ENCODE results near the gene CNTNAP2.

DNA sequence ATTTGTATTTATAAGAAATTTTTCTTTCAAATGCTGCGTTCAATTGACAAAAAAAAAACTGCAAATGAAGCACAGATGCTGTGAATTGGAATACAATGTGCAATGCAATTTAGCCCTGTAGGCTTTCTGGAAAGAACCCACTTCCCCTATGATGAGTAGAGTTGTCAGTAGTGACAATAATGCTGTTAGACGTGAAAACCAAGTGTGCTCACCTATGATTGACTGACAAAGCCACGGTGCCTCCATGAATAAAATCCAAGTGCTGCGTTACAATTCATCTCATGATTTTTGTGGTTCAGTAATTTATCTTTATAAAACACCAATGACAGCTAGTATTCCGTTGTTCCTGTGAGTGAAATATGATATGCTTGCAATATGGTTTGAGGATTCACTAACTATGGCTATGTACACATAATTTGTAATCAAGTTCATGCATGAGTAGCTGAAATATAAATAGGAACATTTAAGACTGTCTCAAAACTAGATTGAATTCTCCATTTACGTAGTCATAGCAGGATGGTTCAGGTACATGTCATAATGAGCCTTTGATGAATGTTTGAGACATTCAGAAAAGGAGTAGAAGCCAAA lies 1160.3 kb downstream of the CNTNAP2 start:
- TF ChIP-seq HES4 (CRISPR knock-in tag; IDR thresholded peaks at IDR 0.05; ENCODE audit: borderline replicate concordance): no peak
- no peak for TF ChIP-seq POLR2AphosphoS5 (IDR thresholded peaks at IDR 0.05; ENCODE audit: low read depth, low read length)
- TF ChIP-seq, protein P1, sequence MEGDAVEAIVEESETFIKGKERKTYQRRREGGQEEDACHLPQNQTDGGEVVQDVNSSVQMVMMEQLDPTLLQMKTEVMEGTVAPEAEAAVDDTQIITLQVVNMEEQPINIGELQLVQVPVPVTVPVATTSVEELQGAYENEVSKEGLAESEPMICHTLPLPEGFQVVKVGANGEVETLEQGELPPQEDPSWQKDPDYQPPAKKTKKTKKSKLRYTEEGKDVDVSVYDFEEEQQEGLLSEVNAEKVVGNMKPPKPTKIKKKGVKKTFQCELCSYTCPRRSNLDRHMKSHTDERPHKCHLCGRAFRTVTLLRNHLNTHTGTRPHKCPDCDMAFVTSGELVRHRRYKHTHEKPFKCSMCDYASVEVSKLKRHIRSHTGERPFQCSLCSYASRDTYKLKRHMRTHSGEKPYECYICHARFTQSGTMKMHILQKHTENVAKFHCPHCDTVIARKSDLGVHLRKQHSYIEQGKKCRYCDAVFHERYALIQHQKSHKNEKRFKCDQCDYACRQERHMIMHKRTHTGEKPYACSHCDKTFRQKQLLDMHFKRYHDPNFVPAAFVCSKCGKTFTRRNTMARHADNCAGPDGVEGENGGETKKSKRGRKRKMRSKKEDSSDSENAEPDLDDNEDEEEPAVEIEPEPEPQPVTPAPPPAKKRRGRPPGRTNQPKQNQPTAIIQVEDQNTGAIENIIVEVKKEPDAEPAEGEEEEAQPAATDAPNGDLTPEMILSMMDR (CRISPR knock-in tag; IDR thresholded peaks at IDR 0.05): no peak
- TF ChIP-seq BHLHE40 (IDR thresholded peaks at IDR 0.05; ENCODE audit: low read length): no peak
- no peak for TF ChIP-seq RAD51 (IDR thresholded peaks at IDR 0.05; ENCODE audit: borderline replicate concordance)
- no peak for TF ChIP-seq ZNF260 (CRISPR knock-in tag; IDR thresholded peaks at IDR 0.05; ENCODE audit: borderline replicate concordance, low read depth)
- no peak for TF ChIP-seq POLR2A (IDR thresholded peaks at IDR 0.05; ENCODE audit: insufficient read depth in 1 of 2, low read depth in 2 of 2, low read length in 2 of 2)
- no peak for TF ChIP-seq CEBPB (IDR thresholded peaks at IDR 0.05; ENCODE audit: borderline replicate concordance, low read depth, low read length)
